Measurements from ENCODE around the gene RAMP1. TPM values are rescaled to one million over a fixed set of nuclear protein-coding genes. Genes with fewer than 3 reads are reported as not detected.

RAMP1 gene
- total RNA-seq, 4 donors from 2014 or later: 10.0 to 16.1 (median 11.2) TPM

- no peak for DNase-seq (ENCODE audit: low spot score in 2 of 2)
- Histone ChIP-seq H3K9me3 (no peaks in the 10 kb centered on the region), H3K4me3 (no peak overlapping the region), H3K4me1 (peaks cover 3% of the 10 kb centered on the region), H3K27ac (no peak overlapping the region), H3K27me3 (no peaks in the 10 kb centered on the region), H3K36me3 (no peaks in the 10 kb centered on the region)
- 60% methylated on average over 2 of the region's 2 CpGs for WGBS
- TF ChIP-seq POLR2AphosphoS5 (IDR thresholded peaks at IDR 0.05) (no peak), CTCF (IDR thresholded peaks at IDR 0.05) (no peak), EP300 (IDR thresholded peaks at IDR 0.05) (no peak), POLR2A (IDR thresholded peaks at IDR 0.05) (no peak)
Measured at GRCh38 chr2:237820421-237820820, 39.0 kb upstream of the RAMP1 start.

GRCh38 chr2:237823544-237823943, 35.9 kb upstream of the RAMP1 start:
- Histone ChIP-seq H3K27me3 (no peaks in the 10 kb centered on the region), H3K4me3 (no peak overlapping the region), H3K4me1 (peaks cover 3% of the 10 kb centered on the region), H3K36me3 (no peaks in the 10 kb centered on the region), H3K27ac (no peak overlapping the region), H3K9me3 (no peaks in the 10 kb centered on the region)
- TF ChIP-seq EP300 (IDR thresholded peaks at IDR 0.05) (no peak), POLR2AphosphoS5 (IDR thresholded peaks at IDR 0.05) (no peak), POLR2A (IDR thresholded peaks at IDR 0.05) (no peak), CTCF (IDR thresholded peaks at IDR 0.05) (no peak)
- no peak for DNase-seq (ENCODE audit: low spot score in 2 of 2)
- WGBS: 62% methylated on average over 2 of the region's 2 CpGs

- no peak overlapping the region for H3K4me3 ChIP-seq
- peaks cover 3% of the 10 kb centered on the region for H3K4me1 ChIP-seq
- H3K36me3 ChIP-seq: no peaks in the 10 kb centered on the region
- no peaks in the 10 kb centered on the region for H3K27me3 ChIP-seq
- WGBS: 67% methylated on average over 6 of the region's 6 CpGs
- DNase-seq (ENCODE audit: low spot score in 2 of 2): no peak
- no peaks in the 10 kb centered on the region for H3K9me3 ChIP-seq
- no peak for TF ChIP-seq POLR2A (IDR thresholded peaks at IDR 0.05)
- TF ChIP-seq EP300 (IDR thresholded peaks at IDR 0.05): no peak
- no peak for TF ChIP-seq CTCF (IDR thresholded peaks at IDR 0.05)
- TF ChIP-seq POLR2AphosphoS5 (IDR thresholded peaks at IDR 0.05): no peak
- H3K27ac ChIP-seq: no peak overlapping the region
Measured at GRCh38 chr2:237824085-237824484, 35.3 kb upstream of the RAMP1 start.

- Histone ChIP-seq H3K27ac (no peak overlapping the region), H3K4me1 (no peaks in the 10 kb centered on the region), H3K27me3 (no peaks in the 10 kb centered on the region), H3K36me3 (no peaks in the 10 kb centered on the region), H3K4me3 (no peak overlapping the region), H3K9me3 (no peaks in the 10 kb centered on the region)
- no peak for TF ChIP-seq POLR2A (IDR thresholded peaks at IDR 0.05)
- no peak for TF ChIP-seq POLR2AphosphoS5 (IDR thresholded peaks at IDR 0.05)
- no peak for TF ChIP-seq EP300 (IDR thresholded peaks at IDR 0.05)
- no peak for TF ChIP-seq CTCF (IDR thresholded peaks at IDR 0.05)
- DNase-seq (ENCODE audit: low spot score in 2 of 2): no peak
- WGBS: 93% methylated on average over 3 of the region's 3 CpGs
Measured at GRCh38 chr2:237827421-237827987, 31.9 kb upstream of the RAMP1 start.

GRCh38 chr2:237830522-237830921, 28.9 kb upstream of the RAMP1 start:
- no peak for DNase-seq (ENCODE audit: low spot score in 2 of 2)
- Histone ChIP-seq H3K4me1 (no peaks in the 10 kb centered on the region), H3K9me3 (no peaks in the 10 kb centered on the region), H3K27me3 (no peaks in the 10 kb centered on the region), H3K36me3 (no peaks in the 10 kb centered on the region), H3K27ac (no peak overlapping the region), H3K4me3 (no peak overlapping the region)
- WGBS: 93% methylated on average over 2 of the region's 2 CpGs
- no peak for TF ChIP-seq POLR2A (IDR thresholded peaks at IDR 0.05)

GRCh38 chr2:237833546-237833945, 25.9 kb upstream of the RAMP1 start:
- H3K4me3 ChIP-seq: no peak overlapping the region
- no peaks in the 10 kb centered on the region for H3K27me3 ChIP-seq
- H3K27ac ChIP-seq: no peak overlapping the region
- no peak for DNase-seq (ENCODE audit: low spot score in 2 of 2)
- no peaks in the 10 kb centered on the region for H3K36me3 ChIP-seq
- 96% methylated on average over 1 of the region's 1 CpG for WGBS
- no peaks in the 10 kb centered on the region for H3K9me3 ChIP-seq
- no peaks in the 10 kb centered on the region for H3K4me1 ChIP-seq
- TF ChIP-seq CTCF (IDR thresholded peaks at IDR 0.05): no peak
- no peak for TF ChIP-seq EP300 (IDR thresholded peaks at IDR 0.05)
- no peak for TF ChIP-seq POLR2AphosphoS5 (IDR thresholded peaks at IDR 0.05)
- no peak for TF ChIP-seq POLR2A (IDR thresholded peaks at IDR 0.05)

Data from suprapubic skin (tissue), 4 donors.